OCI-LY3 (cell line): ENCODE data around the gene AMACR.

Source experiments
- H2AFZ ChIP-seq: fragments of 200-600, 300-600 bp; shearing (Covaris generic); 2 replicates; pipeline ENCODE4 v1.6.0; 2014; ENCODE audit warnings: antibody characterized with exemption, low read depth, low read length
- H3K27ac ChIP-seq: fragments of 200-600, 300-600 bp; sonication (generic); 2 replicates; pipeline ENCODE4 v1.5.1; 2014; ENCODE audit warnings: mild to moderate bottlenecking, low read length, moderate library complexity, mixed read lengths
- H3K27me3 ChIP-seq: fragments of 200-600, 300-600 bp; sonication (generic); 2 replicates; pipeline ENCODE4 v1.6.1; 2014; ENCODE audit warnings: low read depth, low read length, mixed read lengths
- H3K36me3 ChIP-seq: fragments of 200-600, 300-600 bp; sonication (generic); replicated peaks from 2 replicates; pipeline ENCODE3; 2014; ENCODE audit warnings: low read depth, low read length, mixed read lengths
- H3K4me1 ChIP-seq: fragments of 300-600, 200-600 bp; sonication (generic); 2 replicates; pipeline ENCODE4 v1.6.1; 2014; ENCODE audit warnings: low read length, mixed read lengths
- H3K4me2 ChIP-seq: fragments of 200-600, 300-600 bp; sonication (generic); 2 replicates; pipeline ENCODE4 v1.6.1; 2014; ENCODE audit warnings: low read length, mixed read lengths
- H3K4me3 ChIP-seq: fragments of 300-600, 200-600 bp; sonication (generic); 2 replicates; pipeline ENCODE4 v1.5.1; 2014; ENCODE audit warnings: antibody characterized with exemption, mild to moderate bottlenecking, low read length, moderate library complexity
- H3K79me2 ChIP-seq: fragments of 300-600, 200-600 bp; shearing (Covaris generic); 2 replicates; pipeline ENCODE4 v1.6.1; 2014; ENCODE audit warnings: mild to moderate bottlenecking, low read length, mixed read lengths
- H3K9ac ChIP-seq: fragments of 300-600, 200-600 bp; shearing (Covaris generic); 2 replicates; pipeline ENCODE4 v1.6.0; 2014; ENCODE audit warnings: mild to moderate bottlenecking, low read length, moderate library complexity
- H3K9me3 ChIP-seq: fragments of 200-600, 300-600 bp; shearing (Covaris generic); 2 replicates; pipeline ENCODE4 v1.6.1; 2014; ENCODE audit warnings: low read length, mixed read lengths; ENCODE audit not compliant: insufficient read depth
- H4K20me1 ChIP-seq: fragments of 200-600, 300-600 bp; sonication (generic); 2 replicates; pipeline ENCODE4 v1.6.1; 2016; ENCODE audit warnings: low read length, mixed read lengths; ENCODE audit not compliant: insufficient read depth
- CTCF ChIP-seq: fragments of 200-600, 300-600 bp; sonication (generic); IDR thresholded peaks from 2 replicates; pipeline ENCODE4 v1.5.1; 2014; ENCODE audit warnings: antibody characterized with exemption, low read length, low read depth
- EZH2phosphoT487 ChIP-seq: fragments of 200-600 bp; shearing (Covaris generic); IDR thresholded peaks from 2 replicates; pipeline ENCODE4 v1.6.1; 2018; ENCODE audit warnings: antibody characterized with exemption, mixed run types, low read depth

The AMACR gene

GRCh38 chr5:33941090-33941489, 66.8 kb downstream of the AMACR start:
- Histone ChIP-seq H3K4me3 (no peak overlapping the region), H3K27ac (no peak overlapping the region), H3K36me3 (no peaks in the 10 kb centered on the region), H3K4me1 (no peaks in the 10 kb centered on the region), H3K79me2 (no peaks in the 10 kb centered on the region), H3K9me3 (no peaks in the 10 kb centered on the region), H3K9ac (no peak overlapping the region), H4K20me1 (no peaks in the 10 kb centered on the region), H2AFZ (no peak overlapping the region), H3K27me3 (no peaks in the 10 kb centered on the region), H3K4me2 (no peak overlapping the region)
- TF ChIP-seq EZH2phosphoT487 = no peak
- TF ChIP-seq CTCF = no peak

GRCh38 chr5:33939556-33940262, 68.1 kb downstream of the AMACR start:
- Histone ChIP-seq H3K9me3 (no peaks in the 10 kb centered on the region), H3K4me2 (no peak overlapping the region), H3K79me2 (no peaks in the 10 kb centered on the region), H3K27me3 (no peaks in the 10 kb centered on the region), H2AFZ (no peak overlapping the region), H4K20me1 (no peaks in the 10 kb centered on the region), H3K4me3 (no peak overlapping the region), H3K27ac (no peak overlapping the region), H3K9ac (no peak overlapping the region), H3K36me3 (no peaks in the 10 kb centered on the region), H3K4me1 (0 out of 2 replicates have a peak, but pooled peaks cover under 1% of the 10 kb centered on the region)
- TF ChIP-seq EZH2phosphoT487 (no peak), CTCF (no peak)

GRCh38 chr5:33938881-33939280, 69.0 kb downstream of the AMACR start:
- no peak overlapping the region for H2AFZ ChIP-seq

GRCh38 chr5:33938507-33938796, 69.4 kb downstream of the AMACR start:
- Histone ChIP-seq H3K9me3 (no peaks in the 10 kb centered on the region), H4K20me1 (no peaks in the 10 kb centered on the region), H3K4me2 (no peak overlapping the region), H3K4me3 (no peak overlapping the region), H3K27ac (no peak overlapping the region), H3K79me2 (no peaks in the 10 kb centered on the region), H3K4me1 (peaks cover 11% of the 10 kb centered on the region), H3K36me3 (no peaks in the 10 kb centered on the region), H2AFZ (no peak overlapping the region), H3K9ac (no peak overlapping the region), H3K27me3 (no peaks in the 10 kb centered on the region)
- no peak for TF ChIP-seq EZH2phosphoT487
- TF ChIP-seq CTCF = no peak

More at GRCh38 chr5:33938881-33939280, 69.0 kb downstream of the AMACR start:
- no peaks in the 10 kb centered on the region for H3K9me3 ChIP-seq
- no peaks in the 10 kb centered on the region for H3K27me3 ChIP-seq
- H3K36me3 ChIP-seq = no peaks in the 10 kb centered on the region
- H3K9ac ChIP-seq = no peak overlapping the region
- TF ChIP-seq CTCF (no peak), EZH2phosphoT487 (no peak)
- H4K20me1 ChIP-seq = no peaks in the 10 kb centered on the region
- H3K27ac ChIP-seq = no peak overlapping the region
- H3K4me1 ChIP-seq = peaks cover 8% of the 10 kb centered on the region
- H3K4me3 ChIP-seq = no peak overlapping the region
- no peak overlapping the region for H3K4me2 ChIP-seq
- H3K79me2 ChIP-seq = no peaks in the 10 kb centered on the region
